Kidney tubule cell (primary cell): ENCODE data around the gene RNASE12.
"Not testable (repeated sequence)": the region's sequence is repeated elsewhere in the genome, so short reads cannot be mapped to it uniquely, and the experiment has no call there.

Experiments used
- DNase-seq: peaks from one replicate; pipeline ENCODE4 v3.0.0-alpha.2; 2018; ENCODE audit warnings: low spot score

The RNASE12 gene

DNA sequence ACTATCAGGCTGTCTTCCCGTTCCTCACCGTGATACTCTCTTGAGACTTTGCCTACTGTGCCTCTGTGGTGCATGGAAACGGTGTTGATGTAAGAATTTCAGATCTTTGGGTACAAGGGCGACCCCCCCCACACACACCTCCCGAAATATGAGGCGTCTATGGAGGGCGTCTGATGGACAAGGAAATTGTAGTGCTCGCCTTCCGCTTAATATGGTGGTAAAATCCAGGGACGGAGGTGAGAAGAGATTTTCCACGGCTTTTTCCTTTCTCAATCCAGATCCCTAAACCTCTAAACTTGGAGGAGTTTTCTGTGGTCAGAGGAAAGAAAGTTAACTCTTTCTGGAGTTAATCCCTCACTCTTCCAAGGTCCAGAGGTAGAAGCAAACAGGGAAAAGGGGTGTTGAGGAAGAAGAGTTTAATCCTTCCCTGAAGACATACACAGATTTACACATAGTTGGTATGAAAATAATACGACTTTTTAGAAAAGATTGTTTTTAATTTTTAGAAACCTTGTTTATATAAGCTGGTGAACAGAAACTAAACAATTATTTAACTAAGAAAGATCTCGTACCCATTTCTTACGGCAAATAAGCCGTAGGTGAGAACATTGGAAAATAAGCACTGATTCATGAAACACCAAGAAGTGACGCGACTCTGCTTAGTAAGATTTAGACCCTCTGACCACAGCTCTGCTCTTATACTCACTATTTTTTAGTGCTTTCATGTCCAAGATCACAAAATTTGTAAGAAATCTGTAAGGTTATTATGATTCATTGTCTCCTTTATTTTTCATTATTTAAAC, 23.1 kb upstream of the RNASE12 start:
- peak; percentile 55 for DNase-seq

DNA sequence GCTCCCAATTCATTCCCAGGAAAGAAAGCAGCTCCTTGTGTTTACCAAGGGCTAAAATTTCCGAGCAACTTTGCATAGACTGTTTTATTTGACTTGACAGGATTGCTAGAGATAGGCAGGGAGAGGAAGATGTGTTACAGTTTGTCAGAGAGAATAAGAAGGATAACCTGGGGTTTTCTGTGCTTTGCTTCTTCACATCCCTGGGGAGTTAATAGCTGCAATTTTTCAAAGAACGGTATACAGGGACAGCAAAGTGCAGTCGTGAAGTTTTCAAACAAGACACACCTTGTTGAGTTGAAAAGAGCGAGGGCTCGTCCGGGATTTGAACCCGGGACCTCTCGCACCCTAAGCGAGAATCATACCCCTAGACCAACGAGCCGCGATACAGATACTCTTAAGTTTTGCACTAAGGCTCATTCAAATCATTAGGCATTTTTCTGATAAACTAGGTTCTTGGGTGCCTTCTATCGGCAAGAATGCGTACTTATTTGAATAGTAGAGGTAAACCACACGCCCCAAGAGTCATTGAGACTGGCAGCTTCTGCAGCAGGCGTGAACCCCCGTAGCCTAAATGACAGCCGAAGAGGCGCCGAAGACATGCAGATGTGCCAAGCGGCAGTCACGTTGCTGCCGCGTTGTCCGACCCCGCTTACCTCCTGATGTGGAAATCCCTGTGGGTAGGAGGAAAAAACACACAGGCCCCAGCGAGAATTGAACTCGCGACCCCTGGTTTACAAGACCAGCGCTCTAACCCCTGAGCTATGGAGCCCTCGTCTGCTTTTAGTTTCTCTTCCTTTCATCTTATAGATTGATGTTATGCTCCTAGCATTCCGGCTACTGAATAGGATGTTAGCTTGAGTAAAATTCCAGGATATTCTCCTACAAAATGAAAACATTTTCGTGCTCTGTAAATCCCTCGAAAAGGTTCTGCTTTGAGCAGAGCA, 22.2 kb upstream of the RNASE12 start:
- peak; percentile 100 for DNase-seq

DNA sequence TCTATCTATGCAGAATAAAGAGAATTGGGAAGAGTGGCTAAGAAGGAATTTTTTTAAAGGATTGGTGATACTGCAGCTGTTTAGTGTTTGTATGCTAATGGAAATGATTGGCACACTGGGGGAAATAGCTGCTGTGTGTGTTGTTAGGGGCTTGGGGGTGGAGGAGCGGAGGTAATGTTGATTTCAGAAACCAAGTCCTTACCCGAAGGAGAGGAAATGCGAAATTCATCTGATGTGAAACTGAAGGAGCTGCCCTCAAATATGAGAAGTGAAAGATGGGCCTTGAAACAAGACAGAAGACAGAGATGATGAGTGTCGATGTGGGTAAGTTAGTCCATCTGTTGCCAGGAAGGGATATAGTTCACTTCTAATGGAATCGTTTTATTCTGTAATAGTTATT, 21.2 kb upstream of the RNASE12 start:
- no peak for DNase-seq

DNA sequence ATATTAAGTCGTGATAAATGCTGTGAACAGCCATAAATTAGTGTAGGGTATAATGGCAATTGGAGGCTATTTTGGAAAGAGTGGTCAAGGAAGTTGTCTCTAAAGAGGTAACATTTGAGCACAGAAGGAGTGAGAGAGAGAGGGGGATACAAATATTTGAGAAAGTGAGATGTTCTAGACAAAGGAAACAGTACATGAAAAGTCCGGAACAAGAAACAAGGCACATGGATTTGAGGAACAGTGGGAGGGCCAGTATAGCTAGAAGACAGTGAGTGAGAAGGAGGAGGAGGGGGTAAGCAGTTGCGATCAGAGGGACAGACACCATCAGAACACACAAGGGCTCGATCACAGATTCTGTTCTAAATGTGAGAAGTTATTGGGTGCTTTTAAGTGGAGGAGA, 20.1 kb upstream of the RNASE12 start:
- DNase-seq, result no peak

- peak; percentile 87 for DNase-seq
Observed at GRCh38 chr14:20610002-20610765, 19.0 kb upstream of the RNASE12 start.

GRCh38 chr14:20609215-20610001, 18.2 kb upstream of the RNASE12 start:
- peak; percentile 94 for DNase-seq

DNA sequence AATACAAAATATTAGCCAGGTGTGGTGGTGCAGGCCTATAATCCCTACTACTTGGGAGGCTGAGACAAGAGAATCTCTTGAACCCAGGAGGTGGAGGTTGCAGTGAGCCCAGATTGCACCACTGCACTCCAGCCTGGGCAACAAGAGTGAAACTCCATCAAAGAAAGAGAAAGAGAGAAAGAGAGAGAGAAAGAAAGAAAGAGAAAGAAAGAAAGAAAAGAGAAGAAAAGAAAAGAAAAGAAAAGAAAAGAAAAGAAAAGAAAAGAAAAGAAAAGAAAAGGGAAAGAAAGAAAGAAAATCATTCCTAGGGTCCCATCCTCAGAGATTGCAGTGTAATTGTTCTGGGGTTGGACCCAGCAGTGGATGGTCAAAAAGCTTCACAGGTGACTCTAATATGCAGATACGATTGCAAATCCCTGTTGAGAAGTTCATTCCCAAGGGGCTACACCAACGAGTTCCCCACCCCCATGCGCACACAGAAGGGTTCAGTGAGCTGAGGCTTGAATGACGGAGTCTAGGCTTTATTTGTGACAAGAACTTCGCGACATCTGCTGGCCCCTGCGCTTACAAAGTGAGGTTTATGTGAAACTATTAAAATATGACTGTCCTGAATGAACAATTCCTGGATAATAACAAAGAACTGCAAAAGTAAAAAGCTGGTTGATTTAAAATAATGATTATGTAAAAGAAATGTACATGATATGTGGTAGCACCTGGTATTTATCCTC, 17.4 kb upstream of the RNASE12 start:
- no peak for DNase-seq

- no peak for DNase-seq
Observed at GRCh38 chr14:20607617-20608016, 16.4 kb upstream of the RNASE12 start.

DNA sequence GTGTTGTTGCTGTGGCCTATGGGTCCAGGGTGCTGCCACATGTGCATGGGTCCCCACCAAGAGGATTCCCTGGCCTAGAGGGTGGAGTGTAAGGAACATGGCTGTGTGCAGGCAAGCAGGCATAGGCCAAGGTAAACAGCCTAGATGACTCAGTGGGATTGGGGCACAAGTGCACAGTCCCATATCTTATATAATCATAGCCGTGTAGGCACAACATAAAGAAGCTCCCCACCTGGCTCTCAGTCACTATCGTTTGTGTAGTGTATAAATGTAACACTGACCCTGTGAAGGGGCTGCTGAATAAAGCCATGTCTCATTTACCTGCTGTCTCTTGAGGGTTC, 15.7 kb upstream of the RNASE12 start:
- no peak for DNase-seq

GRCh38 chr14:20606190-20606901, 15.2 kb upstream of the RNASE12 start:
- peak; percentile 52 for DNase-seq

GRCh38 chr14:20603813-20604690, 12.9 kb upstream of the RNASE12 start:
- no peak for DNase-seq

- no peak for DNase-seq
Observed at GRCh38 chr14:20602583-20602982, 11.4 kb upstream of the RNASE12 start.

- no peak for DNase-seq
Observed at GRCh38 chr14:20601522-20601921, 10.3 kb upstream of the RNASE12 start.

DNA sequence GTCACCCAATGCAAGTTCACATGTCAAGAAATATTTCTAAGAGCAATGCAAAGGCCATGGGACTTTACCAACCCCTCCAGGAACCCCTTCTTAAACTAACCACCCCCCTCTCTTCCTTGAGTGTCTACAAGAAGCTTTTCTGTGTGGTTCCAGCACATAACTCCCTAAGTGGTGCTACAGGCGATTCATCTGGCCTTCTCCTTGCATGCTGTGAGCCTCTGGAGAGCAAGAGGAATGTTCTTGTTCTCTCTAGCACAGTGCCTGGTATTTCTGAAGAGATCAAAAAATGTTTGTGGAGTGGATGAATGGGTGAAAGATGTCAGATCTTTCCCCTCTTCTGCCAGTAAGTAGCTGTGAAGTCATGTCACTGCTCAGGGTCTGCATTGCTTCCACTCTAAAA, 5.9 kb upstream of the RNASE12 start:
- no peak for DNase-seq

- not testable (repeated sequence) for DNase-seq
Observed at GRCh38 chr14:20595726-20596125, 4.5 kb upstream of the RNASE12 start.

DNA sequence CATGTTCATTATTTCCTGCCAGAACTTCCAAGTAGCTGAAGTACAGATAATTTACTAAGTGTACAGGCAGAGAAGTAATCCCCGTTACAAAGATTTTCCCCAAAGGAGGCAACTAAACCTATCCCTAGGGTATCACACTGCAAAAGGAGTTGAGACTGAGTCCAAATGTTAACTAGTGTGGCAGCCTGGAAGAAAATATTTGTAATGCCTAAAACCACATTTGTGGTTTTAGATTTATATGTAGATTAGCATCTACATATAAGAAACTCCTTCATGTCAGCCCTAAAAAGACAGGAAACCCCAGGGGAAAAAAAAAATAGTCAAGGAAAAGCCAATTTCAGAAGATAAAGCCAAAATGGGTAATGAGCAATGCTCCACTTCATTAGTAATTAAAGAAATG, 1.4 kb upstream of the RNASE12 start:
- DNase-seq, result no peak

DNA sequence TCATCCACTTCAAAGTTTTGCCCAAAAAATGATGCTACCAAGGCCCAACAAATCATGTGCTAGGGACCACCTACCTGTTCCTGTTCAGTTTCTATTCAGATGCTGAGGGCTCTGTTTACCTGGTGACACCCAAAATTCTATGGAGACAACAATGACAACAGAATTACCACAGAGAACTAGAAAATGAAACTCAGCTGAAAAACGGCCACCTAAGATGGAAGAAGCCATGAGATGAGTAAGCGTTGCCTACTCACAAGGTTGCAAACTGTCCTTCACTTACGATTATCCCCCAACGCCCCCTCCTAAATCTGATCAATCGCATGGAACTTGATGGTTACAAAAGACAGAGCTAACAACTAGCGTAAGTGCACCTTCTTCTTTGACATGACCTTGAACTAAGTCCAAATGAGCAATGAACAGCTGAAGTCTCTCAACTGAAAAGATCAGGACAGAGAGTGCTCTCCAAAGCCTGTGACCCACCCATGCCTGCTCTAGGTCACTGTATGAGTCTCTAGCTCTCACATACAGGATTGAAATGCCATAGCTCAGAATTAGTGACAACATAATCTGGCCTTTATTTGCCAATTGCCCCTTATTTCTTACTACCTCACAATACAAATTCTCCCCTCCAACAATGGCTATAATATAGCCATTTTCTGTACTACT, 3.6 kb downstream of the RNASE12 start, which contains the start of gene RNASE11:
Gene RNASE11, minus strand, starts transcription at position 513 of the 666 bp plus-strand sequence.
- no peak for DNase-seq

DNA sequence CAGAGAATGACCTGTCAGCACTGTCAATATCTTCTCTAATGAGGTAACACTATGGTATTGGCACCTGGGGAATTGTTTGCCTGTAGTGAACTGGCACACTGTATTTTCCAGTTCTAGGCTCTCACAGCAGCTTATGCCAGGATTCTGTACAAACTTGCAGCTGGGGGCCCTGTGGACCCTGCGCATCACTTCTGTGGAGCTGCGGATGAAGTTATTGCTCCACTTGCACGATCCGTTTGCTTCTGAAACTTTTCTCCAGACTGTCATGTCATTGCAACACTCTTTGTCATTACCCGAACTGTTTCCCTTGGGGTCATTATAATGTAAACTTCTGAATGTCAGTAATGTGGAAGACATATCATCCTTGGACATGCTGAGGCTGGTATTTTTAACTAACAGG, 7.3 kb downstream of the RNASE12 start:
- no peak for DNase-seq

DNA sequence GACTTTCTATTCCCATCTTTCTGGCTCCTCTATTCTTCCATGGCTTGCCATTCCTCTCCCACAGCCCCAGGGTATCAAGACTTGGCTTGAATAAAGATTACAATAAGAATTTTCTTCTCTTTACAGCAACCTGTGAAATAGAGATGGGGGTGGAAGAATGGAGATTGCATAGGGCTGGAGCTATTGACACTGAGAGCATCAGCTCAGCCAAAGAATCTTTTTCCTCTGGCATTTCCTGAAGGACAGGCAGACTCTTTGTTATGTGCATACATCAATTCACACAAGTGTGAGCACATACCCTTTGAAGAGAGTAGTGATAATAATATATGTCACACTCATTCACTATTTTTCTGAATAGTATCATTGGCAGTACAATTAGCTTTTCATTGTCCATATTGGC, 8.0 kb downstream of the RNASE12 start:
- DNase-seq, result no peak
